ENCODE data around the gene E2F1.

E2F1 gene

GRCh38 chr20:33670715-33671499, 15.3 kb downstream of the E2F1 start:
- no peak for FAIRE-seq

- FAIRE-seq, result no peak
Measured at GRCh38 chr20:33669873-33670640, 16.1 kb downstream of the E2F1 start.

- FAIRE-seq, result no peak
Measured at GRCh38 chr20:33669224-33669623, 17.0 kb downstream of the E2F1 start.

GRCh38 chr20:33668466-33669155, 17.6 kb downstream of the E2F1 start:
- no peak for FAIRE-seq

- no peak for FAIRE-seq
Measured at GRCh38 chr20:33667676-33668465, 18.3 kb downstream of the E2F1 start.

GRCh38 chr20:33667245-33667675, 18.9 kb downstream of the E2F1 start:
- no peak for FAIRE-seq

DNA sequence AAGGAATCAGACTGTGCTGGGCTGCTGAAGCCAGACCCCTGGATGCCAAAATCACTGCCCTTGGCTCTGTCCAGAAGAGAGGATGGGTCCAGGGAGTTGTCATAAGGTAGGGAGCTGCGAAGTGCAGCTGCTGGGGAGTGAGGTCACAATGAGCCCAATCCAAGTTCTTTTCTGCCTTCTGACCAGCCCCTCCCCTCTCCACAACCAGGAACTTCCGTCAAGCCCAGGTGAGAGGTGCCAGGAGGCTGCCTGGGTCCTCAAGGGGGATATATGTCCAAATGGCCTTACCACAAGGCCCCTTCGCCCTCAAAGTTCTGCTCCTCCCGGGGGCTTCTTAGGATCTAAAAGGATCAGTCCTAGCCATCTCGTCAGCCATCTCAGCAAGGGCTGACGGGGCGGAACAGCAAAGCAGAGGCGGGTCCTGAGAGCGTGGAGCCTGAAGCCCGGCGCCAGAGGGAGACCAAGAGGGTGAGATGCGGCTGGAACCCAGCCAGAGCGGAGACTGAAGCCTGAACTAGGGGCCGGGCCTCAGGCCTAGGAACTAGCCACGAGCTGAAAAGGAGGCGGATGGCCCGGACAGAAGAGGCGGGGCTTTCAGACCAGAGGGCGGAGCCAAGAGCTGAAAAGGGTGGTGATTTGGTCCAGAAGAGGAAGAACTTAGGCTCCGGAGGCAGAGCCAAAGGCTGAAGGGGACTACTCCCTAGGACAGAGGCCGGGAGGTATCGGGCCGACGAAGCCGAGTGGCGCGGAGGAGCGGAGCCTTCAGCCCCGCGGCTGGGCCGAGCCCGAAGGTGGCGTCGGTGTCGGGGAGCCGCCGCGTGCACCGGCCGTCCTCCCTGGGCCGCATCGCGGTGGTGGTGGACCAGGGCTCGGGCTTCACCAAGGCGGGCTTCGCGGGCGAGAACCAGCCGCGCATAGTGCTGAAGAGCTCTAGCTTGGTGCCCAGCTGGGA, 19.6 kb downstream of the E2F1 start, which contains the start of gene ACTL10:
Gene ACTL10 (plus strand): TSS at position 651 of the 952 bp plus-strand sequence. CDS start 555 bp downstream, outside the sequence.
- FAIRE-seq, result peak; percentile 96

DNA sequence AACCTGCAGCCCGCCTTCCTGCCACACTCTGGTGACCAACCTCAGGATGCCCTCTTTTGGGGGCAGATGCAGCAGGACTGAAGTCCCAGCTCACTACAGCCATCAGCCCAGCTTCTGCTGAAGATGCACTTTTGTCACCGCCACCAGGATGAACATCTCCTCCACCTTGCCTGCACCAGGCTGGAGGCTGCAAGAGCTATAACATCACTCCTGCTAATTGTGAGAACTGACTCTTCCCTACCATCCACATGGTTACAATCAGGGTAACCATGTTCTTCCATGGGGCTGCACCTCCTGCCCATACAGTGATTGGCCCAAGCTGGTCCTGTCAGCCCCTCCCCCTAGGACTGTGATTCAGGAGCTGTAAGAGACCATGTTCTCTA, 21.4 kb downstream of the E2F1 start:
- FAIRE-seq, result no peak

DNA sequence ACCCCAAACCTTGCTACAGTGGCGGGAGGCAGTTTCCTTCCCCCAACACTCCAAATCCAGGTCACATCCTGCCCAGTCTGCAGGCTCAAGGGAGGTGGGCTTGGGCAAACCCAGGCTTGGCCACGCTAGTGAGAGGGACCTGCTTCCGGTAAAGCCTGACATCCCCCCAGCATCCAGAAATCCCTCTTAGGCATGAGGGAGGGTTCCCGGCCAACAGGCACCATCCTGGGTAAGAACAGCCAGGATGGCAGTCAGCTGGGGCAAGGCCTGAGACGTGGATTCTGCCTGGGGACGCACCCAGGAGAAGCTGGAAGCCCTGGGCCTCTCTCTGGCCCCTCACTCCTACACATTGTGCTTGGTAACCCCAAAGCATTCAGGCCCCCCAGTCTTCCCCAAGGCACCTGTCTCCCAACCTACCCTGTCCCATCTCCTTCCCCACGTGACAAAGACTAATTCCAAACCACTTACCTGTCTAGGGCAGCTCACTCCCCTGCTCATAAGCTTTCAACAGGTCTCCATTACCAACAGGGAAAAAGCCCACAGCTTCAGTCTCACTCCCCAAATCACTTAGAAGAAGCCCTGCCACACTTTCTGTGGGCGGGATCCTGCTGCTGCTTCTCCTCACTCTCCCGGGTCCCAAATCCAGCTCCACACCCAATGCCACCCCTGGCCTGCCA, 22.0 kb downstream of the E2F1 start:
- no peak for FAIRE-seq

GRCh38 chr20:33663161-33664084, 22.8 kb downstream of the E2F1 start:
- FAIRE-seq, result no peak

GRCh38 chr20:33662172-33662571, 24.0 kb downstream of the E2F1 start, which contains the start of gene C20orf144:
C20orf144 (plus strand) TSS chr20:33662327; CDS start chr20:33662346, 19 bp downstream.
- no peak for FAIRE-seq

DNA sequence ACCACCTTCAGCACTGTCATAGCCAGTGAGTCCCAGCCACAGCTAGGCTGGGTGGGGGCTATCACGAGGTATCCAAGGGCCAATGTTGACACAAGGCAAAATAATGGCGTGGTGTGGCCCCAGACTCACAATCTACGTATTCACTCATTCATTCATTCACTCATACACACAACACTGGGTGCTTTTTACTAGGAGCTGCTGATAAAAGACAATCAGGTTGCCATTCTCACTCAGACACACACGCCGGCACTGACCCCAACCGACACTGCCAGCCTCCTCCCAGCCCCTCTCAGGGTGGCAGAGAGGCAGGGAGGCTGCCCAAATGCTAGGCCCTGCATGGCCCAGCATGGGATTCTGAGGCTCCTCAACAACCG, 25.5 kb downstream of the E2F1 start:
- FAIRE-seq, result no peak

GRCh38 chr20:33660035-33660684, 26.0 kb downstream of the E2F1 start:
- FAIRE-seq, result no peak

GRCh38 chr20:33659341-33660034, 26.7 kb downstream of the E2F1 start:
- FAIRE-seq, result no peak

GRCh38 chr20:33658929-33659328, 27.3 kb downstream of the E2F1 start:
- no peak for FAIRE-seq

- no peak for FAIRE-seq
Measured at GRCh38 chr20:33658510-33658909, 27.7 kb downstream of the E2F1 start.

DNA sequence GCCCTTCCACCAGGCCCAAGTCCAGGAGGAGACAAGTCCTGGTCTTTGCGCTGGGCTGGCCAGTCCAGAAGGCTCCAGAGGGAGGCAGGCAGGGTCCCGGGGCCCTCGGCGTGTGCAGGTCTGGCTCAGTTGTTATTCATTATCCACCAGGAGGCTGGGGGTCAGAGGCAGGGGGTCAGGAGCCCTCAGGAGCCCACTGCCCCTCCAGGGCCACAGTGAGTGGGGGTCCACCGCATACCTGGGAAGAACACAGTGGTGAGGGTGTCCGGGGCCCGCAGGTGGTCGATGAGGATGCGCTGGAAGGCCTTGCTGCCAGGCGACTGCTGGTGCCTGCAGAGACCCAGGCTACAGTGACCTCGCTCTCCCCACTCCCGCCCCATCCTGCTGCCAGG, 28.5 kb downstream of the E2F1 start:
- no peak for FAIRE-seq
